Measurements from ENCODE around the gene MAPKAPK3.
A peak's percentile ranks its signal among the peaks of the same experiment; 100 is the strongest.

MAPKAPK3 gene

DNA sequence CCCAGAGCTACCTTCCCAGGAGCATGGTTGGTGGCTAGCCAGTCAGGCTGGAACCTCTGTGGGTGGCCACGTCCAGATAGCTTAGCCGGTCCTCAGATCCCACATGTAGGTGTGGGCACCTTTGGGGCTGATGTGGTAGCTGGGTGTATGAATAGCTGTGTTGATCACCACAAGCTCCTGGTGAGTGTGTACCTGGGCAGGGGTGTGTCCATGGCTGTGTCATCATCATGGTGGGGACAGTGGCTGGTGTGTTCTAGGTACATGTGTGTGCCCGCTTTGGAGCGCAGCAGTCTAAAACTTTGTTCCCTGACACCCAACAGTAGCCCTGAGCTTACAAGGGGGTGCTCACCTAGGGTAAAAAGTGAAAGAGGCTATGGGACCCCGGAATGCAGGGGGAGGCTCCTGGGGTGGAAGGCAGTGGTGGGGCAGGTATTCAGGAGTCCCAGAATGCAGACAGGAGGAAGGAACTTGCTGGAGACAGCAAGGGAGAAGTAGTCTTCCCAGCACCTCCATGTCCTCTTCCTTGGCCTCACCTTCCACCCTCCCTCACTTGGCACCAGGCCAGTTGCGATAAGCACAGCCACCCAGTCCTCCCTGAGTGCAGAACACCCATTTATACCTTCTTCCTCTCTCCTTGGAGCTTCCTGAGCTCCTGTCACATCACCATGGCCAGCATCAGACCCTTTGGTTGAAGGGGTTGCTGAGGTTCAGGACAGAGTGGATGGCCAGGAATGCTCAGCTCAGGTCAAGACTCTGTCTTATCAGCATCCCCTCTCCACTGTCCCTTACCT lies 6.6 kb upstream of the MAPKAPK3 start:
- H3K27me3 Mint-ChIP-seq, result peaks cover 2% of the 10 kb centered on the region
- H3K27ac Mint-ChIP-seq, result peak overlapping the region; percentile 100
- H3K36me3 Mint-ChIP-seq (ENCODE audit: low read depth), result peaks cover 80% of the 10 kb centered on the region
- no peak for ATAC-seq
- H3K9me3 Mint-ChIP-seq, result no peaks in the 10 kb centered on the region
- H3K4me3 Mint-ChIP-seq, result peak overlapping the region; percentile 100
- peak; percentile 49 for DNase-seq
- H3K4me1 Mint-ChIP-seq, result peaks cover 57% of the 10 kb centered on the region

DNA sequence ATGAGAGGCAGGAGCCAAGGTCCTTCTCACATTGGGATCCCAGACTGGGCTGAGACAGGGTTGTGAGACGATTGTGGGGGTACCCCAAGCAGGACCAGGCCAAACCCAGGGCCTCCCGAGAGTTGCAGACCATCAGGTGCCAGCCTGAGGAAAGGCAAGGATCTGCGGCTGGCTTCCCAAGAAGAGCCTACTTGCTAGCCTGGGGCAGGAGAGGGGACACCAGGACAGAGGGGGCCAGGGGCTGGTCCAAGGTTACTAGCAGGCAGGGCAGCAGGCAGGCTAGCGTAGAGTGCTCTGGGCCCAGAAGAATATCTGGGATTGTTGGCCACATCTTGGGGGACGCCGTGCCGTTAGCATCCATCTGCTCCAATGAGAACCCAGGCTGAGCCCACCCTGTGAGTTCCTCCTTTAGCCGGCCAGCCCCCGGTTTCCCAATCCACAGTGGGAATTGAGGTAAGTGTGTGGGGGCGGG lies 5.9 kb upstream of the MAPKAPK3 start:
- H3K27me3 Mint-ChIP-seq, result peaks cover 2% of the 10 kb centered on the region
- H3K9me3 Mint-ChIP-seq, result no peaks in the 10 kb centered on the region
- DNase-seq (no peak), ATAC-seq (no peak)
- H3K4me3 Mint-ChIP-seq, result peak overlapping the region; percentile 100
- H3K4me1 Mint-ChIP-seq, result peaks cover 57% of the 10 kb centered on the region
- peak overlapping the region; percentile 100 for H3K27ac Mint-ChIP-seq
- peaks cover 73% of the 10 kb centered on the region for H3K36me3 Mint-ChIP-seq (ENCODE audit: low read depth)

DNA sequence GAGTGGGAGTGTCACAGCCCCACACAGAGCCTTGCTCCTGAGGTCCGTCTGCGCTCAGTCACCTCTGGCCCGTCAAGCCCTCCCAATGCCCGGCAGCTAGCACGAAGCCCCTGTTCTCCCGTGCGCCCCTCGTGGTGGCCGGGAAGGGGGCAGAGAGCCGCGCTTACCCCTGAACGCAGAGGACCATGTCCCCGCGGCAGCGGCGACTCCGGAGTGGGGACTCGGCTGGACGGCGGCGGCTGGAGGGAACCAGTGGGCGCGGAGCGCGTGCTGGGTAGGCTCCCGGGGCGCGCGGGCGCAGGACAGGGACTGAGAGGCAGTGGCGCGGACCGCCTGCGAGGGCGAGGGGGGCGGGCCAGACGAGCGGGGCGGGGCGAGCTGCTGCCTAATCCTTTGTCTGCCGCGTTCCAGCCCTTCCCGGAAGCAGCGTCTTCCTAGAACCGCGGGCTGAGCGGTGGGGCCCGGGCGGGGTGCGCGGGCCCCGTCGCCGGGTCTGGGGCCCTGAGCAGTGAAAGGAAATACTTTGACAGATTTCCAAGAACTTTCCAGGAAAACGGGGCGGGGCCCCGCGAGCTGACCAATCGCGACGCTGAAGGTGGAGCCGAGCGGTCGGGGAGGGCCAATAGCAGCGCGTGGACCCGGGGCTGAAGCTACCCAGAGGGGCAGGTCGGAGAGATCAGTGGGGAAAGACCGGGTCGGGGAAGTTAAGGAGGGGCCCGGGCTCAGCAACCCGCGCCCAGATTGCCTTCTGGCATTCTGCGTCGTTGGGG lies 5.3 kb upstream of the MAPKAPK3 start, which contains the start of gene CISH:
Gene CISH (minus strand): TSS at position 311 of the 770 bp plus-strand sequence. CDS start 124 bp downstream, at position 187.
- peak; percentile 98 for DNase-seq
- Mint-ChIP-seq H3K4me3 (peak within 1 kb of the TSS; percentile 100), H3K27me3 (peaks cover 2% of the 10 kb centered on the region), H3K4me1 (peaks cover 57% of the 10 kb centered on the region), H3K9me3 (no peaks in the 10 kb centered on the region), H3K36me3 (ENCODE audit: low read depth) (peaks cover 67% of the 10 kb centered on the region), H3K27ac (peak within 1 kb of the TSS; percentile 100)
- ATAC-seq, result peak; percentile 73

DNA sequence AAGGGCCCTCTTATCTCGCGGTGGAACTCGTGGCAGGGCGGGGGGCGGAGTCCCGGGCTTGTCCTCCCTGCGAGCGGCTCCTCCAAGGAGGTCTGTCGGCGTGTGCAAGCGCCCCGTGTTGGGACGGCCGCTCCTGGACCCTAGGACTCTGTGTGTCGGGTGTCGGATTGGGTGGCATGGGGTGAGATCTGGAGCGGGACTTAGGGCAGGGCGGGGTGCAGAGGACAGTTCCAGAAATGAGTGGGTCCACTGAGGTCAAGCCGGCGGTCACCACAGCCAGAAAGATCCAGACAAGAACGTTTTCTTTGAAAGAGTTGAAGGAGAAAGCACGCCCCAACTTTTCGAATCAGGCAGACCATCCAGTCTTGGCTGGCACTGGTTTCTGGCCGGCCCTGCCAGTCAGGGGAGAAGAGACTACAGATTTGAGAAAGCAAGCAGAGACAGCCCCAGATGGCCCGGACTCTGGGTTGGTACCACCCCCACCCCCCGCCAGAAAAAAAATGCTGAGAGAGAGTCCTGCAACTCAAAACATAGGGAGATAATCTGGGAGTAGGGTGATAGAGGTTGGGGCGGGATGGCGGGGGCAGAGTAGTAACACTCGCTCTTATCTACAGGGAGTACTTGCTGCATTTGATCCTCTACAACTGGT lies 4.6 kb upstream of the MAPKAPK3 start:
- peaks cover 60% of the 10 kb centered on the region for H3K36me3 Mint-ChIP-seq (ENCODE audit: low read depth)
- peaks cover 54% of the 10 kb centered on the region for H3K4me1 Mint-ChIP-seq

DNA sequence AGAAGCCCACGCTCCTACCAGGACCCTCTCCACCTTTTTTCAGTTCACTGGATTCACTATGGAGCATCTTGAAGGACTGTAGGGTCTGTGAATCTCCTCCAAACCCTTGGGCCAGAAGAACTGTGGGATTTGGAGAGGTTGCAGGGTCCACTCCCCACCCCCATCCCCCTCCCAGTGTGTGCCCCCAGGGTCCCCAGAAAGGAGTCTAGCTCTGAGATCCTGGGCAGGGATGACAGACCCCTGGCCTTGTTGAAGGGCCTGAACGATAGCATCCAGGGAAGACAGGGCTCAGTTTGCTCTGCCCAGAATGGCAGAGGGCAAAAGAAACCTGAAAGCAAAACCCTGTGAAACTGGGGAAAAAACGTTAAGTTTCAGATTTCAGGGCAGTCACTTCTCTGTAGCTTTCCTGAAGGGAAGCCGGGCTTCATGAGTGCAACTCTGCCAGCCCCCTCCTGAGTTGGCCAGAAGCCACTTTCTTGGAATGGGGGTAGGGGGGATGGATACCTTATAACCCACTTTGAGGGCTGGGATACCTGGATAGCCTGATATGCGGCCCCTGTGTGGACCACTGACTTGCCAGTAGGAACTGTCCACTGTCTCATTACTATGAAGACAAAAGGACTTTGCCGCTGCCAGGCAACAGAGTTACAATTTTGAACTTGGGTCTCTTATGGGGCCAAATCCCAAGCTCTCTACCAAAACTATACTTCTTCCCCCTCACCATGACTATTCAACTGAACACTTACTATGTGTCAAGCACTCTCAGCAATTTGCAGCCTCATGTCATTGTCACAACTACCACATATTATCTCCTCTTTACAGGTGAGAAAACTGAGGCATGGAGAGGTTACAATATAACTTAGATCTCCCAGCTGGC lies 3.7 kb upstream of the MAPKAPK3 start:
- peaks cover 51% of the 10 kb centered on the region for H3K36me3 Mint-ChIP-seq (ENCODE audit: low read depth)
- peaks cover 54% of the 10 kb centered on the region for H3K4me1 Mint-ChIP-seq
- ATAC-seq, result no peak
- peak; percentile 19 for DNase-seq
- peaks cover 2% of the 10 kb centered on the region for H3K27me3 Mint-ChIP-seq
- peak overlapping the region; percentile 100 for H3K4me3 Mint-ChIP-seq
- peak overlapping the region; percentile 100 for H3K27ac Mint-ChIP-seq
- H3K9me3 Mint-ChIP-seq, result no peaks in the 10 kb centered on the region

More for the DNA sequence above, 4.6 kb upstream of the MAPKAPK3 start:
- H3K4me3 Mint-ChIP-seq, result peak overlapping the region; percentile 100
- H3K9me3 Mint-ChIP-seq, result no peaks in the 10 kb centered on the region
- peak overlapping the region; percentile 100 for H3K27ac Mint-ChIP-seq
- ATAC-seq, result no peak
- peaks cover 2% of the 10 kb centered on the region for H3K27me3 Mint-ChIP-seq
- DNase-seq, result no peak

DNA sequence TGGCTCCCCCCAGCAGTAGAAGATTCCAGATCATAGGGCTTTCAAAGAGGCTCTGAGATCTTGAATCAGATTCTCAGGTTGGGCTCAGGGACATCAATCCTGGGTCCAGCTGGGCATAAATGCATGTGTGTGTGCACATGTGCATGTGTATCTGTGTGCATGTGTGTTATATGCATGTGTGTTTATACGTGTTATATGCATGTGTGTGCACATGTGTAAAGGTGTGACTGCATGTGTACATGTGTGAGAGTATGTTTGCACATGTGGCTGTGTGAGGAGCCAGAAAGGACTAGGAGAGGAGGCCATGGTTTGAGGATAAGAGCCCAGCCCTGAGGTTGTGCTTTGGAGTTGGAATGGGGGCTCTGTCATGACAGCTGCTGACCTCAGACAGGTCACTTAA lies 1.8 kb upstream of the MAPKAPK3 start:
- peaks cover 2% of the 10 kb centered on the region for H3K27me3 Mint-ChIP-seq
- ATAC-seq (no peak), DNase-seq (no peak)
- peaks cover 41% of the 10 kb centered on the region for H3K36me3 Mint-ChIP-seq (ENCODE audit: low read depth)
- peak overlapping the region; percentile 90 for H3K27ac Mint-ChIP-seq
- H3K4me1 Mint-ChIP-seq, result peaks cover 64% of the 10 kb centered on the region
- H3K9me3 Mint-ChIP-seq, result no peaks in the 10 kb centered on the region
- H3K4me3 Mint-ChIP-seq, result peak overlapping the region; percentile 84

DNA sequence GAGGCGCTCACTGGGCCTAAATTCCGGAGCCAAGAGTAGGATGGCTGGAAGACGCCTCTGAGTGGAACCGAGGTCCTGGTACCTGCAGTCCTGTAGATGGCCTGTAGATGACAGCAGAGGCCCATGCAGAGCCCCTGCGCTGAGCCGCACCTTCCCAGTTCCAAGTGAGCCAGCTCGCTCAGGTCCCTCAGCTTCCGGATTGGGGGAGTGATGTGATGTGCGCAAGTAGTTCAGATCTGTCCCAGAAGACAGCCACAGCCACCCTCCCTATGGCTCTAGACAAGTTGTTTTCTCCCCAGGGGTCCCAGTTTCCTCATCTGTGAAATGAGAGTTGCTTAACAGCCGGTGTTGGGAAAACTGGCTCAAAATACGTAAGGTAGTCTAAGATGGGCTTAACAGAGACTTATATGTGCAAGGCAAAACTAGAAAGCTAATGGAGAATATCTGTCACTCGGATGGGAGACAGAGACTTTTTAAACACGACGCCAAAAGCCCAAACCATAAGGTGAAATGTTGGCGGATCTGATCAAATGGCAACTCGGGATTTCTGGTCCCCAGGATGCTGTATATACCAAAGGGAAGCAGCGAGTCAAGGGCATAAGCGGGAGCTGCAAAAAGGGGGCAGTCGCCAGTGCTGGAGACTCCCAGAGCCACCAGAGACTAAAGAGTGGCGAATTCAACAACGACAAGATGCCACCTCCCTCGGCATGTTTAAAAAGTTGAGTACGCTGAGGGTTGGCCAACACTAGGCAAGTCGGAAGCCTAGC lies 765 bp upstream of the MAPKAPK3 start:
- peak; percentile 26 for ATAC-seq
- no peaks in the 10 kb centered on the region for H3K9me3 Mint-ChIP-seq

DNA sequence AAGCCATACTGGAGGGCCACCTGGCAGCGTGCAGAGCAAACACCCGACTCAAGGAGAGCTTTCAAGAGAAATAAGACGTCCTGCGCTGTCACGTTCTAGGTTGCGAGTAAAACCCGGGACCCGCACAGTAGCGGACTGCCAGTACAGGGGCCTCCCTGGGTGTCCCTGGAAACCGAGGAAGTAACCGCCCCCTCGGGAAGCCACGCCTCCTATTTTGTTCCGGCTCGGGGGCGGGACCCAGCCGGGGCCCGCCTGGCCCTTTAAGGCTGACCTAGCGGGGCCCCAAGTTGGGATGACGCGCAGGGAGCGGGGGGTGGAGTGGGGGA lies 218 bp upstream of the MAPKAPK3 start:
- ATAC-seq (peak; percentile 53), DNase-seq (peak; percentile 96)
- H3K27ac Mint-ChIP-seq, result peak overlapping the region; percentile 90
- H3K9me3 Mint-ChIP-seq, result no peaks in the 10 kb centered on the region
- H3K4me1 Mint-ChIP-seq, result peaks cover 72% of the 10 kb centered on the region
- peaks cover 40% of the 10 kb centered on the region for H3K36me3 Mint-ChIP-seq (ENCODE audit: low read depth)
- peak overlapping the region; percentile 84 for H3K4me3 Mint-ChIP-seq
- H3K27me3 Mint-ChIP-seq, result peaks cover 2% of the 10 kb centered on the region

More for the DNA sequence above, 765 bp upstream of the MAPKAPK3 start:
- peaks cover 72% of the 10 kb centered on the region for H3K4me1 Mint-ChIP-seq
- DNase-seq, result peak; percentile 87
- H3K4me3 Mint-ChIP-seq, result peak overlapping the region; percentile 84
- H3K27me3 Mint-ChIP-seq, result peaks cover 2% of the 10 kb centered on the region
- peak overlapping the region; percentile 90 for H3K27ac Mint-ChIP-seq
- peaks cover 41% of the 10 kb centered on the region for H3K36me3 Mint-ChIP-seq (ENCODE audit: low read depth)

DNA sequence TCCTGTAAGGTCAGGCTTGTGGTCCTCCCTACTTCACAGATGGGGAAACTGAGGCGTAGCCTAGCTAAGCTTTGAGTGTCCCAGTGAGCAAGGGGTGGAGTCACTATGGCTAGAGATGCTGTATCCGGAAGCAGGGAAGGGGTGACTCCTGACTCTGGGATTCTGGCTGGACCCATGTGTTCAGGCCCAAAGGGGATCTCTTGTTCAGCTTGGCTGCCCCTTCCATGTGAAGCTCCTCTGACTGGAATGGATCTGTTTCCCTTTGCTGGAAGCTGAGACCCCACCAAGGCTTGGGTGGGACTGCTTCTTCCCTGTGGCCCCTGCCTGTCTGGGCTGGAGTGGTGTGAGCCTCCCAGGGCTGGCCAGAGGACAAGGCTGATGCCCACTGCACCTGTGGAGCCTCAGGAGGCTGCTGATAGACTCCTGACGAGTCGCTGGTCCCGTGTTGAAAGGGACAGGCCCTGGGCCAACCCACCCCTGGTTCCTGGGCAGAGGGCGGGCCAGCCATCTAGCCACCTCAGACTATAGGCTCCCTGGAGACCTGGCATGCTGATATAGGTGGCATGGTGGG lies 1.0 kb downstream of the MAPKAPK3 start:
- Mint-ChIP-seq H3K27me3 (no peaks in the 10 kb centered on the region), H3K4me3 (peak overlapping the region; percentile 84), H3K36me3 (ENCODE audit: low read depth) (peaks cover 35% of the 10 kb centered on the region), H3K4me1 (peaks cover 72% of the 10 kb centered on the region), H3K27ac (peak overlapping the region; percentile 88), H3K9me3 (no peaks in the 10 kb centered on the region)
- DNase-seq (peak; percentile 29), ATAC-seq (no peak)

DNA sequence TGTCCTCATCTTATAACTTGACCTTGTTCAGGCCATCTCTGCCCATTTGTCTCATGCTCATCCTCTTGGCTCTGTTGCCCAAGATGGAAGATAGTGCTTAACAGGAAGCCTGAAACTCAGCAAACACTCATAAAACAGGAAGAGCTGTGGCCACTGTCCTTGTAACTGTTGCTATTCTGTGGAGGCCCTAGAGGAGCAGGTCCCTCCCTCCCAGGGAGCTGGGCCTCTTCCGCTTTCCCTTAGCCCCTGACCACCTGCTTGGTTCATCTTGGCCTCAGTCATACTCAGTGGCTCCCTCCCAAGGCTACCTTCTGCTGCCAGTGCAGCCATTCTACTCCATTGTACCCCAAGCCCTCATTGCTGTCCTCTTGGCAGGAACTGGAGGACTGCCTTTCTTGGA lies 3.5 kb downstream of the MAPKAPK3 start:
- H3K27ac Mint-ChIP-seq, result peak overlapping the region; percentile 83
- H3K4me3 Mint-ChIP-seq, result peak overlapping the region; percentile 84
- H3K4me1 Mint-ChIP-seq, result peaks cover 77% of the 10 kb centered on the region
- ATAC-seq (no peak), DNase-seq (no peak)
- no peaks in the 10 kb centered on the region for H3K27me3 Mint-ChIP-seq
- H3K36me3 Mint-ChIP-seq (ENCODE audit: low read depth), result peaks cover 43% of the 10 kb centered on the region
- H3K9me3 Mint-ChIP-seq, result no peaks in the 10 kb centered on the region

DNA sequence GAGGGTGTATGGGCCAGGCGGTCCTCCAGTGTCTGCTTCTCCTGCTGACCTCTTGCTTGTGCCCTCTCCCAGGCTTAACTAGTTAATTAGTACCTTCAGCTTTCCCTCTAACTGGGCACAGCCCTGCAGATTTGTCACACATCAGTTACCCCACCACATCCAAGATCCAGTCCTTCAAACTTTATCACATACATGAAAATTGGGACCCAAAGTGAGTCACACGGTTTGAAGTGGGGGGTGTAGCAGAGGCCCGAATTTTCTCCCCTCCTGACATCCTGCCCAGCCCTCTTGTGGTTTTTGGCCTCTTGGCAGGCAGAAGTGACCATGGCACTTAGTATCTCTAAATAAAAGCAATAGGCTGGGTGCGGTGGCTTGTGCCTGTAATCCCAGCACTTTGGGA lies 3.9 kb downstream of the MAPKAPK3 start:
- DNase-seq (no peak), ATAC-seq (no peak)
- no peaks in the 10 kb centered on the region for H3K9me3 Mint-ChIP-seq
- peaks cover 77% of the 10 kb centered on the region for H3K4me1 Mint-ChIP-seq
- H3K27ac Mint-ChIP-seq, result peak overlapping the region; percentile 83
- H3K27me3 Mint-ChIP-seq, result no peaks in the 10 kb centered on the region
- peak overlapping the region; percentile 84 for H3K4me3 Mint-ChIP-seq
- peaks cover 43% of the 10 kb centered on the region for H3K36me3 Mint-ChIP-seq (ENCODE audit: low read depth)

DNA sequence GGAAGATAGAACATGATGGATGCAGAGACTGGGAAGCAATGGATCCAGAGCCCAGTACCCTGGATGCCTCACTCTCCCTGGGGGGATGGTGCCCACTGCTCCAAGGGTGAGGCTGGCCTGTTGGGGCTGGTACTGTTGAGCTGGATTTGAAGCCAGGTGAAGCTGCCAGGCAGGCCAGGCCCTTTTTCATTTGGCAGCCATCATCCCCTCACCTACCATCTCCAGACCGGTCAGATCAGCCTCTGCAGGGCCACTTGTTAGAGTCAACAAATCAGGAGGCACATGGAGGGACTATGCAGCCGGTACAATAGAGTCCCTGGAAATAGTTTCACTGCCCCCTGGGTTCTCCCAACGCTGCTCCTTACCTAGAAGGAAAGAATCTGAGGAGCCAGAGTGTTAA lies 5.9 kb downstream of the MAPKAPK3 start:
- no peaks in the 10 kb centered on the region for H3K9me3 Mint-ChIP-seq
- ATAC-seq (no peak), DNase-seq (no peak)
- peaks cover 50% of the 10 kb centered on the region for H3K36me3 Mint-ChIP-seq (ENCODE audit: low read depth)
- H3K4me1 Mint-ChIP-seq, result peaks cover 89% of the 10 kb centered on the region
- H3K27me3 Mint-ChIP-seq, result no peaks in the 10 kb centered on the region
- H3K27ac Mint-ChIP-seq, result peak overlapping the region; percentile 73
- no peak overlapping the region for H3K4me3 Mint-ChIP-seq

Data from activated naive CD8-positive, alpha-beta T cell treated with anti-CD3 and anti-CD28 coated beads, Interleukin-2, amount 50 U/mL, for 24 hours (primary cell).